Measurements from ENCODE around the gene SLC5A10.

Gene SLC5A10

GRCh38 chr17:18965530-18966236, 13.7 kb downstream of the SLC5A10 start:
- DNase-seq, result no peak

- no peak for DNase-seq
Observed at GRCh38 chr17:18966831-18967624, 15.1 kb downstream of the SLC5A10 start.

GRCh38 chr17:18967916-18968315, 16.0 kb downstream of the SLC5A10 start:
- no peak for DNase-seq

- DNase-seq, result no peak
Observed at GRCh38 chr17:18968345-18968744, 16.4 kb downstream of the SLC5A10 start.

- no peak for DNase-seq
Observed at GRCh38 chr17:18968945-18969887, 17.3 kb downstream of the SLC5A10 start.

GRCh38 chr17:18970582-18971480, 18.9 kb downstream of the SLC5A10 start:
- no peak for DNase-seq

- DNase-seq, result no peak
Observed at GRCh38 chr17:18971801-18972200, 19.8 kb downstream of the SLC5A10 start.

- DNase-seq, result peak; percentile 73
Observed at GRCh38 chr17:18974407-18975149, 22.6 kb downstream of the SLC5A10 start.

GRCh38 chr17:18975597-18975996, 23.6 kb downstream of the SLC5A10 start:
- DNase-seq, result no peak

- no peak for DNase-seq
Observed at GRCh38 chr17:18976201-18976600, 24.2 kb downstream of the SLC5A10 start.

- DNase-seq, result no peak
Observed at GRCh38 chr17:18977021-18977420, 25.1 kb downstream of the SLC5A10 start.

- no peak for DNase-seq
Observed at GRCh38 chr17:18977646-18978045, 25.7 kb downstream of the SLC5A10 start.

- no peak for DNase-seq
Observed at GRCh38 chr17:18978050-18978449, 26.1 kb downstream of the SLC5A10 start.

GRCh38 chr17:18978655-18979054, 26.7 kb downstream of the SLC5A10 start:
- DNase-seq, result no peak

- no peak for DNase-seq
Observed at GRCh38 chr17:18980682-18981334, 28.8 kb downstream of the SLC5A10 start.

GRCh38 chr17:18981335-18981641, 29.3 kb downstream of the SLC5A10 start:
- no peak for DNase-seq

- no peak for DNase-seq
Observed at GRCh38 chr17:18981642-18982424, 29.9 kb downstream of the SLC5A10 start.

- no peak for DNase-seq
Observed at GRCh38 chr17:18984273-18985114, 32.5 kb downstream of the SLC5A10 start.

- DNase-seq, result no peak
Observed at GRCh38 chr17:18985475-18985874, 33.5 kb downstream of the SLC5A10 start.

Data from activated CD8-positive, alpha-beta memory T cell treated with anti-CD3 and anti-CD28 coated beads, Interleukin-2, amount 50 U/mL, for 48 hours (primary cell).